GM12878 (cell line): ENCODE results near the gene KIAA0825.

Experiments used
- CHD2 ChIP-seq: IDR thresholded peaks from 2 replicates; pipeline ENCODE4 v1.6.1; 2011; ENCODE audit warnings: low read depth, low read length, improper control_type of control experiment, borderline replicate concordance
- CREB1 ChIP-seq: IDR thresholded peaks from 2 replicates; pipeline ENCODE4 v1.6.1; 2012; ENCODE audit warnings: low read depth, mild to moderate bottlenecking, inconsistent platforms
- CREM ChIP-seq: IDR thresholded peaks from 2 replicates; pipeline ENCODE4 v1.6.1; 2014; ENCODE audit warnings: antibody characterized with exemption, low read depth
- CTCF ChIP-seq, 3 experiments: IDR thresholded peaks in 2 of 3; conservative IDR thresholded peaks in 1 of 3; 2 replicates each; pipeline ENCODE4 v1.5.1; 2011; ENCODE audit warnings: low read depth in 3 of 3, low read length in 3 of 3, mild to moderate bottlenecking in 3 of 3, control low read depth in 2 of 3, moderate library complexity in 2 of 3, inconsistent platforms in 1 of 3, mixed read lengths in 1 of 3; ENCODE audit not compliant: control insufficient read depth in 2 of 3, insufficient read depth in 1 of 3; ENCODE audit errors: extremely low read depth in 1 of 3
- KAT2A ChIP-seq: conservative IDR thresholded peaks from 2 replicates; pipeline ENCODE4 v1.6.1; 2011; ENCODE audit warnings: low read depth, low read length; ENCODE audit not compliant: control insufficient read depth
- NFYB ChIP-seq: IDR thresholded peaks from 2 replicates; pipeline ENCODE4 v1.6.1; 2011; ENCODE audit warnings: low read depth, mild to moderate bottlenecking, low read length, improper control_type of control experiment, moderate library complexity; ENCODE audit not compliant: insufficient read depth
- PAX5 ChIP-seq: IDR thresholded peaks from 2 replicates; pipeline ENCODE4 v1.6.1; 2011; ENCODE audit warnings: low read depth, low read length, borderline replicate concordance
- POLR2A ChIP-seq: IDR thresholded peaks from 2 replicates; pipeline ENCODE4 v1.6.1; 2011; ENCODE audit warnings: low read depth, mild to moderate bottlenecking, low read length
- POLR2AphosphoS5 ChIP-seq: IDR thresholded peaks from 2 replicates; pipeline ENCODE4 v1.6.1; 2011; ENCODE audit warnings: mild to moderate bottlenecking, low read length, inconsistent platforms
- RUNX3 ChIP-seq: IDR thresholded peaks from 2 replicates; pipeline ENCODE4 v1.6.1; 2012; ENCODE audit warnings: low read length, inconsistent platforms
- TCF12 ChIP-seq: IDR thresholded peaks from 2 replicates; pipeline ENCODE4 v1.6.1; 2011; ENCODE audit warnings: low read depth, mild to moderate bottlenecking, low read length
- ZZZ3 ChIP-seq: IDR thresholded peaks from 2 replicates; pipeline ENCODE4 v1.6.1; 2011; ENCODE audit warnings: low read depth; ENCODE audit not compliant: control insufficient read depth, insufficient read length

DNA sequence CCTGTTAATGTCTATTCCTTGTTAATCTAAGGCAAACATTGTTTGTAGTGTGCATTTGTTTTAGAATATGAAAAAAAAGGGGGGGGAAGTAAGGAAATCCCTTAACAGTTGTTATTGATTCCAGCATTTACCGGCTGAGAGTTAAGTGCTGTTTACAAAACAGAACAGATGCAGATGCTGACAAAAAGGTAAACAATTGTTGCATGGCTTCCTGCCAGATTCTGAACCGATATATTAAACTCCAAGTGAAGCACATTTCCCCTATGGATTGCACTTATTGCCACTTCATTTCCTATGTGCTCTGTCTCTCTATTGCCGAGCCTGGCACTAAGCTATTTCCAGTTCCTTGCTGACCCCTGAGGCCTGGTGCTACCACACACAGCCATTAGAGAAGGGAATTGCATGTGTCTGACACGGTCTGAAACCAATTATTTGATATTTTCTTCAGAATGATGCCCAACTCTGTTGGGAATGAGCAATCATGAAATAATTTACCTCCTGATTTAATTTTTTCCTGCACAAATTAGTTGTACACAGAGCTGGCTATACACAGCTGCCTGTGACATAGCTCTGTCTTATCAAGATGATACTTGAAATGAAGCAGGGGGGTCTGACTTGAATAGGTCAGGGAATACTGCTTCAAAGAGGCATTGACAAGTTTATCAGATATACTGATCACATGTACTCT, 109.8 kb downstream of the KIAA0825 start:
- no peak for TF ChIP-seq TCF12
- no peak for TF ChIP-seq RUNX3
- no peak for TF ChIP-seq ZZZ3
- TF ChIP-seq CTCF (IDR thresholded peaks at IDR 0.05 in 2 of 3, conservative IDR thresholded peaks at IDR 0.05 in 1 of 3; ENCODE audit: control insufficient read depth in 2 of 3, extremely low read depth in 1 of 3, insufficient read depth in 1 of 3, low read depth in 3 of 3, low read length in 3 of 3) = no peak
- no peak for TF ChIP-seq CREM
- TF ChIP-seq POLR2A = no peak
- TF ChIP-seq POLR2AphosphoS5 = no peak
- TF ChIP-seq KAT2A = no peak
- no peak for TF ChIP-seq PAX5
- no peak for TF ChIP-seq NFYB
- TF ChIP-seq CREB1 = no peak
- no peak for TF ChIP-seq CHD2
